Measurements from ENCODE around the gene KIF26B.
A peak's percentile ranks its signal among the peaks of the same experiment; 100 is the strongest.

Gene KIF26B

DNA sequence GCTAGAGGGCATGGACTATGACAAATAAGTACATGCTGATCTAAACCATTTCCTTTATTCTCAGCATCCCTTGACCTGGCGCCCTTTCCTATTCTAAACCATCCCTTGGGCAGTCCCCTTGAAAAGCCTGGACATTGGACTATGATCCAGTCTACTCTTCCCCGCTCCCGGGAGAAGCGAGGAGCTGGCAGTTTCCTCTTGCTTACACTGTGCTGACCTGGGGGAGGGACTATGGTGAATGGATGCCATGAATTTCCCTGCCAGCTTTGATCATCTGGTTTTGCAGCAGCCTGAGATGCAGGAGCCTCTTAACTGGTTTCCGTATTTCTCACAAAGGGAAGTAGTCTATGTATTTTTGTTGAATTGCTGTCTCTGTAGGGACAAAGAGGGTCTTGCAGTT is 121.7 kb downstream of the KIF26B start:
- TF ChIP-seq CTCF (IDR thresholded peaks at IDR 0.05; ENCODE audit: insufficient read depth, missing control alignments): no peak
- FAIRE-seq: no peak

DNA sequence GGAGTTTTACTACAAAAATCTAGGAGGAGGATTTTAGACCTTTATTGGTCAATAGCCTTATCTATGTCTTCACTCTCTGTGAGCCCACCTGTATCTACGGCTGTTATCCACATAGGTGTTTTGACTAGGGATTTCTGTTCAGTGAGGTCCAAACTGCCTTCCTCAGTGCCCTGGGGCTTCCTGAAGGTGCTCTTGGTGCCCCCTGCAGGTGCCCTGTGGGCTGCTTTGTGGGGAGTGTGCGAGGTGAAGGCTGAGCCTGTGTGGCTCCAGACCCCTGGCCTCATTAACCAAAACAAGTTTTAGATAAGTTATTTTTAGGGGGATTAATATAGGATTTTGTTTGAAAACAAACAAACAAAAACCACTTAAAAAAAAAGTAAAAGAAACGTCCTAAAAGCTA is 122.5 kb downstream of the KIF26B start:
- no peak for DNase-seq (ENCODE audit: insufficient read length, low spot score)
- no peak for FAIRE-seq
- peak; percentile 53 for TF ChIP-seq CTCF (IDR thresholded peaks at IDR 0.05; ENCODE audit: insufficient read depth, missing control alignments)

More for the DNA sequence above, 121.7 kb downstream of the KIF26B start:
- no peak for DNase-seq (ENCODE audit: insufficient read length, low spot score)

DNA sequence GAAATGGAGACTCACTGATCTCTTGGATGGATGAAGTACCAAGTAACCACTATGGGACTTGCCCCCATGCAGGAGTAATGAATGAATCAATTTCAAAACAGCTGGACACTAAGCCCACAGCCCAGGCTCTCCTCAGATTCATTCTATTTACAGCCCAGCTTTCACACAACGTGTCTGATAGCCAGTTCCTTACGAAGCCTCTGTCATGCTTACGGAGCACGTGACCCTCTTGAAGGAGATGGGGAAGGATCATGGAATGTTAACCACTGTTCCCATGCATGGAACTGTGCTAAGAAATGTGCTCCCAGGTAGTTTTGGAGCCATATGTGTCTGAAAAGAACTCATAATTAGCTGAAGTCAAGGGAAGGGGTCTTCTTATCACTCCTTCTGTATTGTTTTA is 124.1 kb downstream of the KIF26B start:
- FAIRE-seq: no peak
- no peak for TF ChIP-seq CTCF (IDR thresholded peaks at IDR 0.05; ENCODE audit: insufficient read depth, missing control alignments)
- DNase-seq (ENCODE audit: insufficient read length, low spot score): no peak

DNA sequence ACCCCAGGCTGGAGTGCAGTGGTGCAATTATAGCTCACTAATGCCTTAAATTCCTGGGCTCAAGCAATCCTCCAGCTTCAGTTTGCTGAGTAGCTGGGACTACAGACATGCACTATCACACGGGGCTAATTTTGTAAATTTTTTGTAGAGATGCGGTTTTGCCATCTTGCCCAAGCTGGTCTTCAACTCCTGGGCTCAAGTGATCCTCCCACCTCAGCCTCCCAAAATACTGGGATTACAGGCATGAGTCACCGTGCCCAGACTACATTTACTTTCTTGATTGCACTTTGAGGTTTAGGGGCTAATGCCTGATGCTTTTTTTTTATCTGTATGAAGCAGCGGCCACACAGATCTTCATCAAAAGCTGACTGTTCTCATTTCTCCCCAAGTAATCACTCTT is 124.6 kb downstream of the KIF26B start:
- DNase-seq (ENCODE audit: insufficient read length, low spot score) (no peak), FAIRE-seq (no peak)
- no peak for TF ChIP-seq CTCF (IDR thresholded peaks at IDR 0.05; ENCODE audit: insufficient read depth, missing control alignments)

DNA sequence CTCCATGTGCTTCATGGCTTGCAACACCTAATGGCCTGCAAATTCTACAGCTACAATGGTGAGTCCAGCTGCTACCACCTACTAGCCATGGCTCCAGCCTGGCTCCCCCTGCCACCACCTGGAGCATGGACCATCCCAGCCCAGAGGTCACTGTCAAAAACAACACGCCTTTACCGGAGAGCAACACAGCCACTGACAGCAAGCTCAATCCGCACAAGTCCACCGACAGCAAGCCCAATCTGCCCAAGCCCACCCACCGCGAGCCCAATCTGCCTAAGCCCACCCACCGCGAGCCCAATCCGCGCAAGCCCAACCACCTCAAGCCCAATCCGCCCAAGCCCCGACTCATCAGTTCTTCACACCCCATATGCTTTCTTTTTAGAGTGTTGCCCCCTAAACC is 128.2 kb downstream of the KIF26B start:
- TF ChIP-seq CTCF (IDR thresholded peaks at IDR 0.05; ENCODE audit: insufficient read depth, missing control alignments): no peak
- DNase-seq (ENCODE audit: insufficient read length, low spot score): no peak
- FAIRE-seq: no peak

DNA sequence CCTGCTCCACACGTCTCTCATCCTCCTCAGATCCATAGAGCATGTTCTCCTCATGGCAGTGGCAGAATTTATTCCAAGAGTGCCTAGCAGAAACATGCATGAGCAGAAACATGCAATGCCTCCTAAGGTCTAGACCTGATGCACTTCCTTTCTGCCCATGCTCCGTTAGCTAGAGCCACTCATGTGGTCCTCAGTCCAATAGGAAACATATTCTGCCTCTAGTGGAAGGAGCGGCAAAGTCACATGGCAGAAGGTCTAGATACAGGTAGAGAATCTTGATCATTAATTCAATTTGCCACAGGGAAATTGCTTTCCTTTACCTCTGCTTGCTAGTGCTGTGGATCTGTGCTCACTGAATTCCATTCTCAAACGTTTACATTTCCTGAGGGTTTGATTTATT is 130.4 kb downstream of the KIF26B start:
- TF ChIP-seq CTCF (IDR thresholded peaks at IDR 0.05; ENCODE audit: insufficient read depth, missing control alignments): no peak
- FAIRE-seq (no peak), DNase-seq (ENCODE audit: insufficient read length, low spot score) (no peak)

DNA sequence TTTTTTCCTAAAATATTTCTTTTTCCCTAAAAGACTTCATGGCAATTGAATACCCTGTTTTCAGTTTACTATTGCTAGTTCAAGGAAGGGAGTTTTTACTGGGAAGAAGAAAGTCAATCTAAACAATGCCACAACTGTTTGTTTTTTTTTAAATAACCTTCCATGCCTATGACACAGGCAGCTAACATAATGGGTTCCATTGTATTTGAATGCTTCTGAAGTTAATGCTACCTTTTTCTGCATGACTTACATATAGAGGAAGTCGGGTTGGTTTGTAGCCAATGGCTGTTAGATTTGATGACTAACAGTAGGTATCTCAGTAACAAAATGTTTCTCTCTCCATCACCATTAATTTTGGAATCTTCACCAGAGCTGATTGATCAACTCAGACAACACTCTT is 134.0 kb downstream of the KIF26B start:
- DNase-seq (ENCODE audit: insufficient read length, low spot score) (no peak), FAIRE-seq (no peak)
- TF ChIP-seq CTCF (IDR thresholded peaks at IDR 0.05; ENCODE audit: insufficient read depth, missing control alignments): no peak
